Cardiac fibroblast (primary cell): ENCODE data around the gene BPNT1.
"Not testable (repeated sequence)": the region's sequence is repeated elsewhere in the genome, so short reads cannot be mapped to it uniquely, and the experiment has no call there.

ENCODE experiments used
- DNase-seq, 2 donors: peaks; one replicate each; pipeline versions ENCODE4 v3.0.0 to v3.0.0-alpha.2; 2010; ENCODE audit warnings: low read depth in 2 of 2
- H3K4me3 ChIP-seq, 2 donors: replicated peaks in 1 of 2; 1 replicate in 1 of 2; 2 replicates in 1 of 2; pipeline ENCODE4 v1.5.1; 2011; ENCODE audit warnings: low read depth in 2 of 2, low read length in 2 of 2, mild to moderate bottlenecking in 2 of 2, moderate library complexity in 1 of 2
- TF ChIP-seq, protein P1 (sequence below): IDR thresholded peaks from one replicate; pipeline ENCODE4 v1.5.1; 2011; ENCODE audit warnings: low read depth, mild to moderate bottlenecking, low read length, inconsistent platforms

BPNT1 gene

GRCh38 chr1:220094016-220094911 lies 4.7 kb upstream of the BPNT1 start, which contains the start of gene IARS2:
Gene IARS2, plus strand, starts transcription at chr1:220094132. Its CDS starts 85 bp downstream, at chr1:220094217.
- TF ChIP-seq, protein P1, sequence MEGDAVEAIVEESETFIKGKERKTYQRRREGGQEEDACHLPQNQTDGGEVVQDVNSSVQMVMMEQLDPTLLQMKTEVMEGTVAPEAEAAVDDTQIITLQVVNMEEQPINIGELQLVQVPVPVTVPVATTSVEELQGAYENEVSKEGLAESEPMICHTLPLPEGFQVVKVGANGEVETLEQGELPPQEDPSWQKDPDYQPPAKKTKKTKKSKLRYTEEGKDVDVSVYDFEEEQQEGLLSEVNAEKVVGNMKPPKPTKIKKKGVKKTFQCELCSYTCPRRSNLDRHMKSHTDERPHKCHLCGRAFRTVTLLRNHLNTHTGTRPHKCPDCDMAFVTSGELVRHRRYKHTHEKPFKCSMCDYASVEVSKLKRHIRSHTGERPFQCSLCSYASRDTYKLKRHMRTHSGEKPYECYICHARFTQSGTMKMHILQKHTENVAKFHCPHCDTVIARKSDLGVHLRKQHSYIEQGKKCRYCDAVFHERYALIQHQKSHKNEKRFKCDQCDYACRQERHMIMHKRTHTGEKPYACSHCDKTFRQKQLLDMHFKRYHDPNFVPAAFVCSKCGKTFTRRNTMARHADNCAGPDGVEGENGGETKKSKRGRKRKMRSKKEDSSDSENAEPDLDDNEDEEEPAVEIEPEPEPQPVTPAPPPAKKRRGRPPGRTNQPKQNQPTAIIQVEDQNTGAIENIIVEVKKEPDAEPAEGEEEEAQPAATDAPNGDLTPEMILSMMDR = no peak
- peak within 1 kb of the TSS; percentile 83 to 94 for H3K4me3 ChIP-seq

DNA sequence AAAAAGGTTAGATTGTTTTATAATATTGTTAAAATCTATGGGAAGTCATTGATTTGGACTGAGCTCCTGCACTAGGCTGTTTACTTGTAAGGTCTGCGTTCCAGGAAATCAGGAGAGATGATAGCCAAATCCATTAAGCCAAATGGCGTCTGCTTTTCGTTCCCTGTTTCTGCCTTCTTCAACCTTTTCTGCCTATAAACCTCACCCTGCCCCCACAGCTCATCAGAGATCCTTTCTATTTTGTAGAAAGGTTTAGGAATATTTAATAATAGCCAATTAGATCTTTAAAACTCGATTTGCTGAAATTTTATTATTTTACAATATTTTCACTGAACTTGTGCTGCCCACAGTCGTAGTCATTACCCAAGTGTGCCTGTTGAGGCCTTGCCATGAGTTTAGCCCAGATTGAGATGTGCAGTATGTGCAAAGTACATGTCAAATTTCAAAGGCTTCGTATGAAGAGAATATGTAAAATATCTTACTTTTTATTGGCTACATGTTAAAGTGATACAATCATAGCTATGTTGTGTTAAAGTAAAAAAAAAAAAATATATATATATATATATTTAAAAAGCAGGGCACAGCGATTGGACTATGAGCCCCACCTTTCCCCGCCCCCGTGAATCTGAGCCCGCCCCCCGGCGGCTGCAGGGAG lies 3.9 kb upstream of the BPNT1 start:
- TF ChIP-seq, protein P1 = no peak
- no peak overlapping the region for H3K4me3 ChIP-seq
- DNase-seq = no peak

More at GRCh38 chr1:220094016-220094911, 4.7 kb upstream of the BPNT1 start, which contains the start of gene IARS2:
- DNase-seq = peak; percentile 85 to 87

DNA sequence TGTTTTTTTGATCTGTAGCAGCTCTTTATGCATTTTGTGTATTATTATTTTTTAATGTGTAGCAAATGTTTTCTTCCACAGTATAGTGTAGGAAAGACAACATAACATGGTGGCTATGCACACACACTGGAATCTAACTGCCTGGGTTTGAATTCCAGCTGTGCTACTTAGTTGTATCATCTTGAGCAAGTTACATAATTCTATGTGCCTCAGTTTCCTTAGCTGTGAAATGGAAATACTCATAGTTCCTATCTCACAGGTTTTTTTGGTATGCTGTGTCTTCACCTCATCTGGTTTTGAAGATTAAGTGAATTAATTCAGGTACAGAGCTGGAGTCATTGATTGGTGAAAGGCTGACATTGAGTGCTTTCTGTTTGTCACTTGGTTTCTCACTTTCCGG lies 3.1 kb upstream of the BPNT1 start:
- H3K4me3 ChIP-seq = no peak overlapping the region
- DNase-seq = no peak
- TF ChIP-seq, protein P1 = no peak

DNA sequence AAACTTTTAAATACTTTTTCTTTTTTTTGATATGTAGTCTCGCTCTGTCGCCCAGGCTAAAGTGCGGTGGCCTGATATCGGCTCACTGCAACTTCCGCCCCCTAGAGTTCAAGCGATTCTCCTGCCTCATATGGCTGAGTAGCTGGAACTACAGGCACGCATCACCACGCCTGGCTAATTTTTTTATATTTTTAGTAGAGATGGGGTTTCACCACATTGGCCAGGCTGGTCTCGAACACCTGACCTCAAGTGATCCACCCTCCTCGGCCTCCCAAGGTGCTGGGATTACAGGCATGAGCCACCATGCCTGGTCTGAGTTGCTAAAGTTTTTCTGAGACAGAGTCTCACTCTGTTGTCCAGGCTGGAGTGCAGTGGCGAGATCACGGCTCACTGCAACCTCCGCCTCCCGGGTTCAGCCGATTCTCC lies 3.3 kb downstream of the BPNT1 start:
- not testable (repeated sequence) for H3K4me3 ChIP-seq, DNase-seq

GRCh38 chr1:220084460-220084859 lies 5.1 kb downstream of the BPNT1 start:
- DNase-seq = peak; percentile 5 to 34
- TF ChIP-seq, protein P1 = no peak
- H3K4me3 ChIP-seq = no peak overlapping the region

- no peak overlapping the region for H3K4me3 ChIP-seq
- TF ChIP-seq, protein P1 = no peak
- DNase-seq = no peak
Measured at GRCh38 chr1:220077887-220078286, 11.7 kb downstream of the BPNT1 start.
